ENCODE measurements around the gene HSF4.

HSF4 gene

DNA sequence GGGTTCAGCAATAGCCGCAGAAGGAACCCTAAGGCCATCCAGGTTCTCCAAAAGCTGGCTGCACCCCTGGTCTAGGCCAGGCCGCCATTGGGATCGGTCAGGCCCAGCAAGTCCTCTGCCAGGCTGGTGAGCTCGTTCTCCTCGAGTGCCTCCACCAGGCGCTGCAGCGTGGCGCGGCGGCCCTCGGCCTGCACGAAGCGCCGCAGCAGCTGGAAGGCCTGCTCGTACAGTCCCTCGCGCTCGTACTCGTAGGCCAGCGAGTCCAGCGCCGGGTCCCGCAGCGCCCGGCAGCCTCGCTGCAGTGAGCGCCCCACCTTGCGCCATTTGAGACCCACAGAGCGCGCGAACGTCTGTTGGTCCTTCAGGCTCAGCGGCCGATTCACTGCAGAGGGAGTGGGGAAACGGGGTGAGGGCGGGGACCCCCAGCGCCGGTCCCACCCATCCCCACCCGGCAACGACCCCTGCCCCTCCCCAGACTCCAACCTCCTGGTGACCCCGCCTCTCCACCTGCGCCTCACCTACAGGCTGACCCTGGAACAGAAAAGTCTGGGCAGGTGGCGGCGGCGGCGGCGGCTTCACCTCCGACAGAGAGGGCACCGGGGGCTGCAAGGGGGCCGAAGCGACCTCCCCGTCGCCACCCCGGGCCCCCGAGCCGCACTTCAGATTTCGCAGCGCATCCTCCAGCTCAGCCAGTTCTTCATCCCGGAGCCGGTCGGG, 9.8 kb upstream of the HSF4 start:
- Histone ChIP-seq H3K9me2 (replicated peaks; ENCODE audit: control insufficient read depth, low read length) (no peaks in the 10 kb centered on the region), H3K4me1 (ENCODE audit: control insufficient read depth, low read length) (peaks cover 30% of the 10 kb centered on the region), H3K79me2 (ENCODE audit: control insufficient read depth, low read length) (no peaks in the 10 kb centered on the region), H4K20me1 (ENCODE audit: control insufficient read depth, insufficient read depth, low read depth, low read length) (peaks cover 9% of the 10 kb centered on the region; the same call in 1 of the 2 replicates), H3K27ac (ENCODE audit: low read depth, low read length) (no peak overlapping the region), H3K4me3 (ENCODE audit: low read length) (0 out of 2 replicates have a peak overlapping the region, but pooled peaks have one; percentile 31), H3K9me3 (ENCODE audit: control insufficient read depth, insufficient read depth, low read length) (no peaks in the 10 kb centered on the region), H3K4me2 (ENCODE audit: low read length) (peak overlapping the region; percentile 55), H3K36me3 (ENCODE audit: control insufficient read depth, low read length) (no peaks in the 10 kb centered on the region), H3K27me3 (ENCODE audit: control insufficient read depth, low read length) (peaks cover 23% of the 10 kb centered on the region), H3F3A (ENCODE audit: control insufficient read depth, insufficient read depth) (peaks cover 13% of the 10 kb centered on the region)
- TF ChIP-seq, protein P1, sequence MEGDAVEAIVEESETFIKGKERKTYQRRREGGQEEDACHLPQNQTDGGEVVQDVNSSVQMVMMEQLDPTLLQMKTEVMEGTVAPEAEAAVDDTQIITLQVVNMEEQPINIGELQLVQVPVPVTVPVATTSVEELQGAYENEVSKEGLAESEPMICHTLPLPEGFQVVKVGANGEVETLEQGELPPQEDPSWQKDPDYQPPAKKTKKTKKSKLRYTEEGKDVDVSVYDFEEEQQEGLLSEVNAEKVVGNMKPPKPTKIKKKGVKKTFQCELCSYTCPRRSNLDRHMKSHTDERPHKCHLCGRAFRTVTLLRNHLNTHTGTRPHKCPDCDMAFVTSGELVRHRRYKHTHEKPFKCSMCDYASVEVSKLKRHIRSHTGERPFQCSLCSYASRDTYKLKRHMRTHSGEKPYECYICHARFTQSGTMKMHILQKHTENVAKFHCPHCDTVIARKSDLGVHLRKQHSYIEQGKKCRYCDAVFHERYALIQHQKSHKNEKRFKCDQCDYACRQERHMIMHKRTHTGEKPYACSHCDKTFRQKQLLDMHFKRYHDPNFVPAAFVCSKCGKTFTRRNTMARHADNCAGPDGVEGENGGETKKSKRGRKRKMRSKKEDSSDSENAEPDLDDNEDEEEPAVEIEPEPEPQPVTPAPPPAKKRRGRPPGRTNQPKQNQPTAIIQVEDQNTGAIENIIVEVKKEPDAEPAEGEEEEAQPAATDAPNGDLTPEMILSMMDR (IDR thresholded peaks at IDR 0.05; ENCODE audit: low read depth, low read length, poor library complexity, severe bottlenecking) = no peak
- no peak for TF ChIP-seq EZH2phosphoT487 (IDR thresholded peaks at IDR 0.05; ENCODE audit: borderline replicate concordance, low read length)

GRCh38 chr16:67155295-67156142, 9.0 kb upstream of the HSF4 start:
- peak overlapping the region; percentile 55 for H3K4me2 ChIP-seq (ENCODE audit: low read length)
- no peaks in the 10 kb centered on the region for H3K9me2 ChIP-seq (replicated peaks; ENCODE audit: control insufficient read depth, low read length)
- no peaks in the 10 kb centered on the region for H3K36me3 ChIP-seq (ENCODE audit: control insufficient read depth, low read length)
- TF ChIP-seq, protein P1 (IDR thresholded peaks at IDR 0.05; ENCODE audit: low read depth, low read length, poor library complexity, severe bottlenecking) = peak; percentile 96
- TF ChIP-seq EZH2phosphoT487 (IDR thresholded peaks at IDR 0.05; ENCODE audit: borderline replicate concordance, low read length) = no peak
- no peak overlapping the region for H3K27ac ChIP-seq (ENCODE audit: low read depth, low read length)
- peaks cover 30% of the 10 kb centered on the region for H3K4me1 ChIP-seq (ENCODE audit: control insufficient read depth, low read length)
- no peaks in the 10 kb centered on the region for H3K79me2 ChIP-seq (ENCODE audit: control insufficient read depth, low read length)
- H3K27me3 ChIP-seq (ENCODE audit: control insufficient read depth, low read length) = peaks cover 23% of the 10 kb centered on the region
- 0 out of 2 replicates have a peak overlapping the region, but pooled peaks have one; percentile 31 for H3K4me3 ChIP-seq (ENCODE audit: low read length)
- no peaks in the 10 kb centered on the region for H3K9me3 ChIP-seq (ENCODE audit: control insufficient read depth, insufficient read depth, low read length)
- peaks cover 9% of the 10 kb centered on the region; the same call in 1 of the 2 replicates for H4K20me1 ChIP-seq (ENCODE audit: control insufficient read depth, insufficient read depth, low read depth, low read length)
- peaks cover 13% of the 10 kb centered on the region for H3F3A ChIP-seq (ENCODE audit: control insufficient read depth, insufficient read depth)

- no peak overlapping the region for H3K27ac ChIP-seq (ENCODE audit: low read depth, low read length)
- no peak for TF ChIP-seq EZH2phosphoT487 (IDR thresholded peaks at IDR 0.05; ENCODE audit: borderline replicate concordance, low read length)
- no peaks in the 10 kb centered on the region for H3K36me3 ChIP-seq (ENCODE audit: control insufficient read depth, low read length)
- H3K79me2 ChIP-seq (ENCODE audit: control insufficient read depth, low read length) = no peaks in the 10 kb centered on the region
- peaks cover 9% of the 10 kb centered on the region; the same call in 1 of the 2 replicates for H4K20me1 ChIP-seq (ENCODE audit: control insufficient read depth, insufficient read depth, low read depth, low read length)
- H3F3A ChIP-seq (ENCODE audit: control insufficient read depth, insufficient read depth) = peaks cover 13% of the 10 kb centered on the region
- H3K4me1 ChIP-seq (ENCODE audit: control insufficient read depth, low read length) = peaks cover 31% of the 10 kb centered on the region
- H3K27me3 ChIP-seq (ENCODE audit: control insufficient read depth, low read length) = peaks cover 17% of the 10 kb centered on the region
- H3K9me2 ChIP-seq (replicated peaks; ENCODE audit: control insufficient read depth, low read length) = no peaks in the 10 kb centered on the region
- H3K4me3 ChIP-seq (ENCODE audit: low read length) = no peak overlapping the region
- H3K4me2 ChIP-seq (ENCODE audit: low read length) = no peak overlapping the region
- no peaks in the 10 kb centered on the region for H3K9me3 ChIP-seq (ENCODE audit: control insufficient read depth, insufficient read depth, low read length)
Observed at GRCh38 chr16:67156143-67156844, 8.3 kb upstream of the HSF4 start.

Measured in DOHH2 (cell line).